Measurements from ENCODE around the gene UVRAG.
"Not testable (repeated sequence)": the region's sequence is repeated elsewhere in the genome, so short reads cannot be mapped to it uniquely, and the experiment has no call there.

Gene UVRAG

DNA sequence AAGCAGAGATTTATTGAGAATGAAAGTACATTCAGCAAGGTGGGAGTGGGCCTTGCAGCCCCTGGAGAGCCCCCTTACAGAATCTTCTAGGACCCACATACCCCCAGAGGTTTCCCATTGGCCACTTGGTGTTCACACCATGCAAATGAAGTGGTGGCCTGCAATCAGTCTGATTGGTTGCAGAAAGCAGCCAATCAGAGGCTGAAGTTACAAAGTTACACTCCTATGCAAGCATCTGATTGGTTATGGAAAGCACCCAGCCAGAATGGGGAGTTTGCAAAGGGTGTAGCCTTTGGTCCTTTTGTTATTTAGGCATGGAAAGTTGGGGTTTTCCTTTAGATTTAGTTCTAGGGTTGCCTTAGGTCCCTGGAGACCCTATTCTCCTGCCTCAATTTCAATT, 34.9 kb downstream of the UVRAG start:
- DNase-seq = no peak

DNA sequence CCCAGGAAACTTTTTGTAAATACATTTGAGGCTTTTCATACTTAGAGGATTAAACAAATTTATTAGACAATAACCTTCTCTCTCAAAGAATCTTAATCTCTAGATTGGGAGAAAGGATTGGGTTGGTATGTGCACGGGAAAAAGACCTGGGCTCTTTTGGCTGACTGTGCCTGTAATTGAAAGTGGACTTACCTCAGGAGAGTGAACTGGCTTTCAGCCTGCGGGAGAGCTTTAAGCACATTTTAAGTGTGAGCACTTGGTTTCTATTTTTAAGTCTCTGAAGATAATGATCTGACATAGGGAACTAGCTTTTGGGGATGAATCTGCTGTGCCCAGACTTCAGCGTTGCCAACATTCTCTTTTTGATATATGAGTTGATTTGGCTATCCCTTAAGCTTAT, 35.8 kb downstream of the UVRAG start:
- no peak for DNase-seq

DNA sequence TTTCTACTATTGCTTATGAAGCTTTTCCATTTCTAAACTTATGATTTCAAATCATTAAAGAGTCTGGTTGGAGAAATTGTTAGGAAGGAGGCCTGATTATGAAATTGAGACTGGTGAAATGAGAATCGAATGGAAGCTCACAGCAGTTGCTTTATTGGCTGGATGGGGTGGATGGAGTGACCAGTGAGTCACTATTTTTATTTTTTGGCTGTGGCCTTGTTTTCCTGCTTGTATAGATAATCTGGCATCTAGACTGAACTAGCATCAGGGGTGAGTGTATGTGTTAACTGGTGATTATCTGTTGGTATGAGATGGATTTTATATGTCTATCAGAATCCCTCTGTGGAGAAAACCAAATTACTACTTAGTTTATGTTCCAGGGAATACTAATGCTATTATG, 36.2 kb downstream of the UVRAG start:
- DNase-seq = no peak

DNA sequence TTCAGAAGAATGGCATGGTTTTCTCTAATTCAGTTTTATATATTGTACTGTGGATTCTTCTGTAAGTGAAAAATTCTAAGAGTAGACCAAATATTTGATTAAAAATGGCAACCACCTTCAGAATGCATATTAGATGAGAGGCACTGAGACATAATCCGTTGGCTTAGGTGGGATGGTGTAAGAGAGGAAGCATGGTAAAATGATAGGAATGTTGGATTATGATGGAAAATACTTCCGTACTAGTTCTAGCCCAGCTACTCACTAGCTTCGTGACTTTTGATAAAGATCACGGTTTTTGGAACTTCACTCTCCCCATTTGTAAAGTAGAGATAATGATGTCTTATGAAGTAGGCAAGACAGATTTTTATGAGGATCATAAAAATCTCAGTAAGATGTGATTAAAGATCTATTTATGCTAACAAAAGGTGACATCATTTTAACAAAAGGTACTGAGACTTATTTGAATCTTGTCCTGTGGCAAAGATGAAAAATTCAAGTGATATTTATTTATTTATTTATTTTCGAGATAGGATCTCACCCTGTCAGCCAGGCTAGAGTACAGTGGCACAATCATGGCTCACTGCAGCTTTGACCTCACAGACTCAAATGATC, 37.5 kb downstream of the UVRAG start:
- DNase-seq = no peak

DNA sequence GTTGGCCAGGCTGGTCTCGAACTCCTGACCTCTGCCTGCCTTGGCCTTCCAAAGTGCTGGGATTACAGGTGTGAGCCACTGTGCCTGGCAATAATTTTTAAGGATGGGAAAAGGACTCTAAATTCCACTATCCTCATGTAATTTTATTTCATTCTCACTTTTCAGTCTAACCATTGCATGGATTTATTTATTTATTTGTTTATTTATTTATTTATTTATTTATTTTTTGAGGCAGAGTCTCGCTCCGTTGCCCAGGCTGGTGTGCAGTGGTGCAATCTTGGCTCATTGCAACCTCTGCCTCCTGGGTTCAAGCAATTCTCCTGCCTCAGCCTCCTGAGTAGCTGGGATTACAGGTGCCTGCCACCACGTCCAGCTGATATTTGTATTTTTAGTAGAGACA, 38.6 kb downstream of the UVRAG start:
- DNase-seq = peak; percentile 7

DNA sequence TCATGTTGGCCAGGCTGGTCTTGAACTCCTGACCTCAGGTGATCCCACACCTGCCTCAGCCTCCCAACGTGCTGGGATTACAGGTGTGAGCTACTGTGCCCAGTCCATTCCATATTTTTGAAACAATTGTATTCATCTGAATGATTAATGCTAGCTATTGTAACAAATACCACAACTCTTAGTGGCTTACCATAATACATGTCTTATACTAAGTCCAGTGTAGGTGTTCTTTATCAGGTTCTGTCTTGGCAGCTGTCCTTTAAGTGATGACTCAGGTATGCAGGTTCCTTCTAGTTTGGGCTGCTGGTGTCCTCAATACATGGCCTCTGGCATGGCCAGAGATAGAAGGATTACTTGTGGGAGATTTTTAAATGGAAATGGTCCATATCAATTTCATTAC, 39.0 kb downstream of the UVRAG start:
- DNase-seq = peak; percentile 9

DNA sequence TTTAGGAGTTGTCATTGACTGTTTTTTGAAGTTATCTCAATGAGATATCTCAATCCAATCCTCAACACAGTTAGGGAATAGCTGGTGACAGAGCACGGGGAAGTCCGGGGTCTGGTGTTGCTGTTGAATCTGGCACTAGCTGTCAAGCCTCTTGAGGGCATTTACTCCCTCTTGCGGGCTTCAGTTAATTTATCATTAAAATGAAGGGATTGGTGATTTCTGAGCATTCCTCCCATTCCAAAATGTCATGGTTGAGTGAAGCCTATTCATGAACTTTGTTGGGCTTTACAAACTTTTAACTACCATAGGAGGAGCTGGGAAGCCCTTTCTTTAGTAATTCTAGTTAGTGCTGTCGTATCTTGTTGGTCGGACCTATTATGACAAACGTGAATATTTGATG, 40.2 kb downstream of the UVRAG start:
- DNase-seq = no peak

DNA sequence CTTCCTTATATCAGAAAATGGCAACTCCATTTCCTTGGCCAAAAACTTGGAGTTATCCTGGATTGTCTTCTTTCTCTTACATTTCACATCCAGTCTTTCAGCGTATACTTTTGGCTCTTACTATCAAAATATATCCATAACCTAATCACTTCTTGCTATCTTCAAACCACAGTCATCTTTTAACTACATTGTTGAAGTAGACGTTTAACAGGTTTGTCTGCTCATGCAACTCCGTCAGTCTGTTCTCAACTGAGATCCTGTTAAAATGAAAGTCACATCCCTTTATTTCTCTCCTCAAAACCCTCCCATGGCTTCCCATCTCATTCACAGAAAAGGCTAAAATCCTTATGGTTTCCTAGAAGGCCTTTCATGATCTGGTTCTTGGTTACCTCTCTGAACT, 41.9 kb downstream of the UVRAG start:
- no peak for DNase-seq

DNA sequence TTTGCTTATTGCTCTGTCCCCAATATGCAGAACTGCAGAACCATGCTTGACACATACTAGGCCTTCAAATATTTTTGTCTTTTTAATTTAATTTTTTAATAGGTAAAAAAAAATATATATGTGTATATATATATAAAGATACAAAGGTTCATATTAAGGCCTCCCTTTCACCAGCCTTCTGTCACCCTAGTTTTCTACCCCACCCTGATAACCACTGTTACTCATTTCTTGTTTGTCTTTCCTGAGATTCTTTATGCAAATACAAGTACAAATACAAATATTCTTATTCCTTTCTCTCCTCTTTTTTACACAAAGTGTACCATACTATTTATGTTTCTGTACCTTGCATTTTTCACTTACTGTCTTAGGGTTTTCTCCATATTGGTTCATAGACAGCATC, 43.0 kb downstream of the UVRAG start:
- no peak for DNase-seq

DNA sequence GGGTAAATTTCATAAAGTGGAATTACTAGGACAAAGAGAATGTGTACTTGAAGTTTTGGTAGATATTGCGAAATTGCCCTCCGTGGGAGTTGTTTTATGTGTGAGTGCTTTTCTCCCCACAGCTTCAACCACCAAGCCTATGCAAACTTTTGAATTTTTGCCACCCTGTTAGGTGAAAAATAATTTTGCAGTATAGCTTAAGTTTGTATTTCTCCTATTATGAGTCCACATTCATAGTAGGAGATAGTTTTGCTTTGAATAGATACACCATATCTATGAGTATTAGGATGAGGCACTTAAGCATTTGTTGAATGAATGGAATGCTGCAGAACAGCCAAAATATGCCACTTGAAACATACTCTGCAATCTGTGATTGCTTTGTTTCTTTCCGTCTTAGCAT, 43.6 kb downstream of the UVRAG start:
- DNase-seq = no peak

DNA sequence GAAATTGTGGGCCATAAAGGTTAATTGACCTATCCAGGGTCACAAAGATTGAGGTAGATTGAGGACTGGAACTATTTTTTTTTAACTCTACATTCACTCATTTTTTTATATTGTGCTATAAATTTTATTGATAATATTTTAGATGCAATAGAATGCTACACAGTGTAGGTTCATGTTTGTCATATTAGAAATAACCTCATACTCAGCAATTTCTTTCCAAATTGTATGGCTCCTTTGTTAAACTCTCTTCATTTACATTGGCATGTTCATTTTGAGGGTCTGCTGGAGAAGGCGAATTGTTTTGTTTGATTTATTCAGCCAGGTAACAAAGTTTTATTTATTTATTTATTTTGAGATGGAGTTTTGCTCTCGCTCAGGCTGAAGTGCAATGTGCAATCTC, 44.6 kb downstream of the UVRAG start:
- DNase-seq = no peak

DNA sequence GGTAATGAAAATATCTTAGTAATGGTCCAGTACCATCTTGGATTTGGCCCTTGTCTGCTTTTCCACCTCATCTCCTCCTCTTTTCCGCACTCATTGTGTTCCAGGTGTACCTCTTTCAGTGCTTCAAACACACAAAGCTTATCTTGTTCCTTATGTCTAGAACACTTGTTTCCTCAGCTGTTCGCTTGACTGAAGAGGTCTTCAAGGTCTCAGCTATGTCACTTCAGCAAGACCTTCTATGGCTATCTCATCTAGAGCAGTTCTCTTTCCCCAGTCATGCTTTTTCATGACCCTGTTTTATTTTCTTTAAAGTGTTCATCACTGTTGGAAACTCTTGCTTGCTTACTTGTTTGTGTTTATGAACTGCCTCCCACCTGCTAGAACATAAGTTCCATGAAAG, 47.4 kb downstream of the UVRAG start:
- no peak for DNase-seq

DNA sequence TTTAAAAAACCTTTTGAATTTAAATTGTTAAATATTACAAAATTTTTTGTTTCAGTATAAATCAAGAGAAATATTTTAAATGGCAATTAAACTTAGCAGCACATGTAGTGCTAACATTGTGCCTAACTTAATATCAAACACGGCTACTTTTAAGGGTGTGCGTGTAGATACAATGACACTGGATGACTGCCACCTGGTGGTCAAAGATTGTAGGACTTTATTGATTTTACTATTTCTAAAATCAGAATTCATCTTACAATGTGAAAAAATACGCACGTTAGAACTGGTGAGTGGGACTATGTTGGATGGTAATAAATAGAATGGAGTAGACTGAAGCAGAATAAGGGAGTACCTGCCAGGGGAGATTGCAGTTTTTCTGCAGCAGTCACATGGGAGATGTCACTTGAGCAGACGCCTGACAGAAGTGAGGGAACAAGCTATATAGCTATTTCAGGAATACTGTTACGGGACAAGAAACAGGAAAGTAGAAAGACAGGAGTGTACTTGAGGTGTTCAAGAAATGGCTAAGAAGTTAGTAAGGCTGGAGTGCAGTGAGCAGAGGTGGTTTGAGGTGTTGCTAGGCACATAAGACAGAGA, 52.9 kb downstream of the UVRAG start:
- no peak for DNase-seq

DNA sequence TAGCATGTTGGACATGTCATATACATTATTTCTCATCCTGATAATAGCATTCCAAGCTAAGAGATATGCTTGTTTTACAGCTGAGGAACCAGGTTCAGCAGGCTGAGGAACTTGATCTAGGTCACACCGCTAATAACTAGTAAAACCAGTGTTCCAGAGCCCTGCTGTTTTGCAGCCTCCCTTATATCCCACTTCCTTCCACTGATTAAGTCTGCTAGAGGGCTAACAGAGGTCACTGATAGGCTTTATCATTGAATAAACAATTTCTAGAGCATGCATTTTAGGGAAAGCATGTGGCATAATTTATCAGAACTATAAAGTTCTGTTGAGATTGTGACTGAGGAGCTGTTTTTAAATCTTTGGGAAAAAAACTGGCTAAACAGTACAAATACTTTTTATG, 54.0 kb downstream of the UVRAG start:
- no peak for DNase-seq

DNA sequence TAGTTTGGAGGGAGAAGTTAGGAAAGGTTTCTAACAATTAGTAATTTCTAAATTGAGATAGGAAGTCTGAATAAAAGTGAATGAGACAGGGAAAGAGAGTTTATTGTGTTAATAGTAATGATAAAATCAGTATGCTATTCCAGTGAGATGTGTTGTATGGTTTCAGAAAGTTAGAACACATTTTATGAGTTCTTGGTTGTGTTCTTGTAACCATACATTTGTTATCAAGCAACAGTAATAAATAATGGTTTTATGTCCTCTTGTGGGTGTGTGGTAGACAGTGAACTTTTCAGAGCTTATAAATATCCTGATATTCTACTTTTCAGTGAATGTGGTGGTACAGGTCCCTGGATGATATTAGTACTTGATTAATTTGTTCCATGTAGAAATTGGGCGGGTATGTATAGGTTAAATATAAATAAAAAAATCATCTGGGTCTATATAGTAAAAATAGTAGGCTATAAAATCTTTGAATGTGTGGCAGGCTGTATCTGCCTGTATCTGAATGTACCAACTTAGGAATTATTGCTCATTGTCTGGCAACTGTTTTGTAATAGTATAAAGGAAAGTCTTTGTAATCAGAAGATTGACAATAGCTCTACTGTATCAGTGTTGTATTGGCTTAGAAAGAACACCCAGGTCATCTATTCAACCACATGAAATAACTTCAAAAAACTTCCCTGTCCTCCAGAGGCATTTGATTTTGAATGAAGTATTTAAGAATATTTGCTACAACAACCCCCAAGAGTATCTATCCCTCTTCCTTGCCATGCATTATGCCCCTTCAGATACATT, 54.8 kb downstream of the UVRAG start:
- no peak for DNase-seq

DNA sequence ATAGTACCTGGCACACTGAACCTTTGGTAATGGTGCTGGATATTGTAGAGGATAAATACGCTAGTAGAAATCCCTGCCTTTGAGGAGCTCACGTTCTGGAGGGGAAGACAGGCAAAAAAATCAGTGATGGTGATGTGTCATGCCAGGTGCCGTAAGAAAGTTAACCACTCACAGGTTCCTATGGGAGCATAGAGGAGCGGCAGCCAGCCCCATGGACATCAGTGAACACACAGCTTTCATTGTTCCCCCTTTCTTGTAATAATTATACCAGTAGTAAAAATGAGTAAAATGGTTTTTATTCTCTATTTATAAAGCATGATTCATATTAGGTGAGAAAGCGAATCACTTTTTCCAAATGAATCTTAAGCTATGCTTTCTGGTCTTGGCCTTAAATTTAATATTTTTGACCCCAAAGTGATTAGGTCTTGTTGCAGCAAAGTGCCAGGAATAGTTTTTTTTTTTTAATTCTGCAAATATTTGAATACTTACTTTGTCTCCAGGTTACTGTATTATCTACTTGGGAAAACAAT, 57.9 kb downstream of the UVRAG start:
- no peak for DNase-seq

DNA sequence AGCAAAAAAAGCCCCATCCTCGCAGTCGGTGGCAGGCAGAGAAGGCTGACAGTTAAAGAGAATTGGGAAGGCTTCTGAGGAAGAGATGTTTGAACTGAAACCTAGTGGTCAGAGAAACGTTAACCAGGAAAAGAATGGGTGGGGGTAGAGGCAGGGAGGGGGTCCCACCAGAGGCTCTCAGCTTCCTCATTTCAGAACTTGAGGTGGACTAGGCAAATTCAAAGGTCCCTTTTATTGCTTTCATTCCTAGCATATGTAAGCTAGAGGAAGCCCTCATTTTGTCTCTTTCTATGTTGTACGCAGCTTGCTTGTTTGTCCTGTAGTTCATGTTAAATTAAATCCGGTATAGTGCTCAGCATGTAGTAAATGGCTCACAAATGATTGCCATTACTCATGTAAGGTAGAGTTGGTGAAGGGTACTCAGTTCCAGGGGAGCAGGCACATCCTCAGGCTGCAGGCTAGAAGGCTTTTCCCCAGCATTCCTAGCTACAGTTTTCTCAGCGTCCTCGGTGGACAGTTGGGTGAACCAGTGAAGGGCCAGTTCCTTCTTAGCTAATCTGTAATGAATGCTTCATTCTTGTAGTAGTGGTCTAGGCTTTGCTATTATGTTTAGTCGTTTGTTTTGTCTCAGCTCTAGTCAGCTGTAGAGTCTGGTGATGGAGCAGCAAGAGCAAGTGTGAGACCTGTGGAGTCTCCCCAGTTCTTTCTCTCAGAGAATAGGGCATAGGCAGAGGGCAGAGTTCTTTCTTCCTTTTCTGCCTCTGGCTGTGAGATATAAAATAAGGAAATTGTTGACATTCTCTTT, 58.6 kb downstream of the UVRAG start:
- no peak for DNase-seq

DNA sequence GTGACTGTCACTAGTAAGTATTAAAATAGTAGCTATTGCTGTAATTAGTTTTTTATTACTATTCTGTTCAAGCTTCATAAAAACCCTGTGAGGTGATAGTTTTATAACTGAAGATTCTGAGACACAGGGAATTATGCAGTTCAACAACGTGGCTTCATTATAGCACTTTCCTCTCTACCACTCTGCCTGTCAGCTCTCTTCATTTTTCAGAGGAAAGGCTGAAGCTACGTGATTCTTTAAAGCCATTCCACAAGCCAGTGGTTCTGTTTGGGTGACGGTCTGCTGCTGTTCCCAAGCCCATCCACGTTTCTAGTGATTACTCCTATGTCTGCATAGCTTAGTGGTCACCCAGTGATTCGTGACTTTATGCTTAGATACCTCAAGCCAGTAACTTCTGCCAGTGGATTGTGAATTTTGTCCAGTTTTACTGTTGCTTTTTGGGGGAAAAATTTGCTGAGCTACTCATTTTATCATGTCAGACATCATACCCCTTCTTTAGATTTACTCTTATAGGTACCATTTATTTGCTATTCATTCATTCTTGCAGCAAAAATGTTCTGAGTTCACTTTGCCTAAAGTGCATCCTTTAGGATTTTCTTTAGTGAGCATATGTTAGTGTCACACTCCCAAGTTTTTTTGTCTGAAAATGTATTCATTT, 59.8 kb downstream of the UVRAG start:
- no peak for DNase-seq

DNA sequence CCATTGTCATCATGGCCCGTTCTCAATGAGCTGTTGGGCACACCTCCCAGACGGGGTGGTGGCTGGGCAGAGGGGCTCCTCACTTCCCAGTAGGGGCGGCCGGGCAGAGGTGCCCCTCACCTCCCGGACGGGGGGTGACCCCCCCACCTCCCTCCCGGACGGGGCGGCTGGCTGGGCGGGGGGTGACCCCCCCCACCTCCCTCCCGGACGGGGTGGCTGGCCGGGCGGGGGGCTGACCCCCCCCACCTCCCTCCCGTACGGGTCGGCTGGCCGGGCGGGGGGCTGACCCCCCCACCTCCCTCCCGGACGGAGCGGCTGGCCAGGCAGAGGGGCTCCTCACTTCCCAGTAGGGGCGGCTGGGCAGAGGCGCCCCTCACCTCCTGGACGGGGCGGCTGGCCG, 62.3 kb downstream of the UVRAG start:
- DNase-seq = not testable (repeated sequence)

DNA sequence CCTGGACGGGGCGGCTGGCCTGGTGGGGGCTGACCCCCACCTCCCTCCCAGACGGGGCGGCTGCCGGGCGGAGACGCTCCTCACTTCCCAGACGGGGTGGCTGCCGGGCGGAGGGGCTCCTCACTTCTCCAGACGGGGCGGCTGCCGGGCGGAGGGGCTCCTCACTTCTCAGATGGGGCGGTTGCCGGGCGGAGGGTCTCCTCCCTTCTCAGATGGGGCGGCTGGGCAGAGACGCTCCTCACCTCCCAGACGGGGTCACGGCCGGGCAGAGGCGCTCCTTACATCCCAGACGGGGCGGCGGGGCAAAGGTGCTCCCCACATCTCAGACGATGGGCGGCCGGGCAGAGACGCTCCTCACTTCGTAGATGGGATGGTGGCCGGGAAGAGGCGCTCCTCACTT, 62.9 kb downstream of the UVRAG start:
- not testable (repeated sequence) for DNase-seq

DNA sequence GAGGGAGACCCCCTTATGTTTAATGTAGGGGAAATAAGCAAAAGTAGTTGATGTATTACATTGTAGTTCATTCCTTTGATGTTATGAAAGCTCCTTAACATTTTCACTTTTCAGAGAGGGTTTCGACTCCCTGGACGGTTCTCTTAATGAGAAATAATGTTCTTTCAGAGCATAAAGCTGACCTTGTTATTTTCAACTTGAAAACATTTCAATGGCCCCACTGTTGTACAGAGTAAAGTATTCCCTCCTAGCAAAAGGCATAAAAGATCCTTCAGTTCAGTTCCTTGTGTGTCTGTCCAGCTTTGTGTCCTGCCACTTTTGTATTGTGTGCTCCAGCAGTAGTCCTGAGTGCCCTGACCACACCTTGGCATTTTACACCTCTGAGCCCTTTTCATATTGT, 63.9 kb downstream of the UVRAG start:
- DNase-seq = no peak

DNA sequence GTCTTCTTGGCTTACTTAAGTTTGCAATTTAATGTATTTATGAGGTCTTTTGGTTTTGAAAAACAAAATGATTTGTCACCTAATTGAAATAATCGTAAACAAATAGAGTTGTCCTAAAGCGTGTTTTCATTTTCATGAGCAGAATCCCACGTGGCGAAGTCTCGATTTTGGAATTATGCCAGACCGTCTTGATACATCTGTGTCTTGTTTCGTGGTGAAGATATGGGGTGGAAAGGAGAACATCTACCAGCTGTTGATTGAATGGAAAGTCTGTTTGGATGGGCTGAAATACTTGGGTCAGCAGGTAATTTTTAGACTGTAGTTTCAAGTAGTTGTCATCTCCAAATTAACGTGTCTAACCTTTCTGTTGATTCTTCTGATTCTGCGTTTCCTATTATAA, 64.7 kb downstream of the UVRAG start:
- no peak for DNase-seq

DNA sequence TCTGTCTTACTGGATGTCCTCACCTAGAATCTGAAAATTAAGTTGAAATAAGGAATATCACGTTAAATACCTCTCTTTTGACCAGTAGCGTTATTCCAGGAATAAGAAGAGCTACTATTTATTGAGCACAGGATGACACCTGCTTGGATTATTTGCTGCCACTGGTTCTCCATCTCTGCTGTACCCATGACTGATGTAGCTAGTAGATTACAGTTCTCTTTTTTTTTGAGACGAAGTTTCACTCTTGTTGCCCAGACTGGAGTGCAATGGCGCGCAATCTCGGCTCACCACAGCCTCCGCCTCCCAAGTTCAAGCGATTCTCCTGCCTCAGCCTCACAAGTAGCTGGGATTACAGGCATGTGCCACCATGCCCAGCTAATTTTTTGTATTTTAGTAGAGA, 65.3 kb downstream of the UVRAG start:
- DNase-seq = not testable (repeated sequence)
